Smooth muscle cell of the pulmonary artery (primary cell): ENCODE results near the gene FAM117B. TPM values are rescaled to one million over a fixed set of nuclear protein-coding genes. Genes with fewer than 3 reads are reported as not detected.

Experiments used
- total RNA-seq: library from RNA; depleted of rRNA; stranded (reverse); fragments of >200 nt; gene quantifications from 2 replicates; pipeline ENCODE4 v1.2.3, GENCODE V29; 2014

The FAM117B gene
- total RNA-seq: 3.4 and 5.1 TPM in 2 replicates

DNA sequence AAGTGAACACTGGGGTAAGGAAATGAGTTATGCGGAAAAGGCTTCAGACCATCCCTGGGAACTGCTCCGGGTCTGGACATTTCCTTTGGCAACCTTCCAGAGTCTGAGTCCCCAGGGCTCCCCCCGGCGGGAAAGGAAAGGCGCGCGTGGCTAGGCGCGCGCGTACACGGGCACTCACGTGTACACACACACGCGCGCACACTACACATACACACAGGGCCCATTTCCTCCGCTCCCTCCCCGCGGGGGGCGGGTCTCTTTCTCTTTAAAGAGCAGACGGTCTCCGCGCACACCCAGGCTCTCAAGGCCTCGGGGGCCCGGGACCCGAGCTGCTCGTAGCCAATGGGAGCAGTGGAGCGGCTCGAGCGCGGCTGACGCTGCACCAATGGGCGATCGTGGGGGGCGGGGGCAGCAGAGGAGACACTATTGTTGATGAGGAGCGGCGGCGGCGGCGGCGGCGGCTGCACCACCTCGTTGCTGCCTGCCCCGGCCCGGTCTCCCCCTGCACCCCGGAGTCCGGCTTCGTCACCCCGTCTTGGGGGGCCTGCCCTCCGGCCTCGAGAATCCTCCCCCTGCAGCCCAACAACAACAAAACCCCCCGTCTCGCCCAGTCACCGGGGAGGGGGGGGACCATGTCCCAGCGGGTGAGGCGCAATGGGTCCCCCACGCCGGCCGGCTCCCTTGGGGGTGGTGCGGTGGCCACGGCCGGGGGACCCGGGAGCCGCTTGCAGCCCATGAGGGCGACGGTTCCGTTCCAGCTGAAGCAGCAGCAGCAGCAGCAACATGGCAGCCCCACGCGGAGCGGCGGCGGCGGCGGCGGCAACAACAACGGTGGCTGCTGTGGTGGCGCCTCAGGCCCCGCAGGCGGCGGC lies at the start of gene FAM117B:
TSS of gene FAM117B (plus strand) at position 414 of the 872 bp plus-strand sequence. CDS start at position 633, 219 bp downstream.

Other genes with a start within 250 kb of the FAM117B start
- gene ICA1L, start 236.8 kb downstream of the FAM117B start, total RNA-seq: 3.1 and 3.7 TPM in 2 replicates